A549 (cell line): ENCODE results near the gene CDCA7.

Experiments used
- EP300 ChIP-seq, 2 experiments: fragments of >200 bp; sonication (Bioruptor Twin); formaldehyde crosslinking; IDR thresholded peaks; 2 replicates in 1 of 2; 3 replicates in 1 of 2; pipeline ENCODE4 v1.6.1; 2016 to 2017
- KDM1A ChIP-seq: fragments of 200-600 bp; sonication (generic); IDR thresholded peaks from 2 replicates; pipeline ENCODE4 v1.6.1; 2016; ENCODE audit warnings: low read depth, mild to moderate bottlenecking
- RFX5 ChIP-seq: fragments of 450-650 bp; IDR thresholded peaks from 2 replicates; pipeline ENCODE4 v1.7.1; 2014; ENCODE audit warnings: antibody characterized with exemption, mild to moderate bottlenecking, moderate library complexity
- SMC3 ChIP-seq: fragments of >200 bp; sonication (Bioruptor Twin); formaldehyde crosslinking; IDR thresholded peaks from 3 replicates; pipeline ENCODE4 v1.6.1; 2018; ENCODE audit warnings: inconsistent platforms

- no peak for TF ChIP-seq KDM1A
- no peak for TF ChIP-seq RFX5
- no peak for TF ChIP-seq SMC3
- TF ChIP-seq EP300 (IDR thresholded peaks at IDR 0.05): no peak
Observed at GRCh38 chr2:173394091-173394974, 39.7 kb downstream of the CDCA7 start.
